NCI-H2196 treated with DMSO at 0.1 percent for 48 hours (cell line): ENCODE data around the gene CYREN.
"Not testable (repeated sequence)": the region's sequence is repeated elsewhere in the genome, so short reads cannot be mapped to it uniquely, and the experiment has no call there.

Experiments used
- DNase-seq: peaks from one replicate; lab custom pipeline; 2025; ENCODE audit not compliant: unreplicated experiment; lab: John Stamatoyannopoulos, UW

Gene CYREN

DNA sequence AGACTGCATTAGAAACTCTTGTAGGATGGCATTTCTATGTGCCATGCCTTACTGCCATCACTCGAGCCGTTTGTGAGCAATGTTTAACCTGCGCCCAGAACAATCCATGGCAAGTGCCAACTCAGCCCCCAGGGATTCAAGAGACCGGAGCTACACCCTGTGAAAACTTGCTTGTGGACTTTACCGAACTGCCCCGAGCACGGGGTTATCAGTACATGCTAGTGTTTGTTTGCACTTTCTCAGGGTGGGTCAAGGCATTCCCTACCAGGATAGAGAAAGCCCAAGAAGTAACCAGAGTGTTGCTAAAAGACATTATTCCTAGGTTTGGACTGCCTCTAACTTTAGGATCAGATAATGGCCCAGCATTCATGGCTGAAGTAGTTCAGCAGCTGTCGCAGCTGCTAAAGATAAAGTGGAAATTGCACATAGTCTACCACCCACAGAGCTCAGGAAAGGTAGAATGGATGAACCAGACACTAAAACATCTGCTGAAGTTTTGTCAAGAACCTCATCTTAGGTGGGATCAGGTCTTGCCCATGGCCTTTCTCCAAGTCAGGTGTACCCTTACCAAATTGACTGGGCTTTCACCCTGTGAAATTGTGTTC lies 8.9 kb upstream of the CYREN start:
- DNase-seq = no peak

DNA sequence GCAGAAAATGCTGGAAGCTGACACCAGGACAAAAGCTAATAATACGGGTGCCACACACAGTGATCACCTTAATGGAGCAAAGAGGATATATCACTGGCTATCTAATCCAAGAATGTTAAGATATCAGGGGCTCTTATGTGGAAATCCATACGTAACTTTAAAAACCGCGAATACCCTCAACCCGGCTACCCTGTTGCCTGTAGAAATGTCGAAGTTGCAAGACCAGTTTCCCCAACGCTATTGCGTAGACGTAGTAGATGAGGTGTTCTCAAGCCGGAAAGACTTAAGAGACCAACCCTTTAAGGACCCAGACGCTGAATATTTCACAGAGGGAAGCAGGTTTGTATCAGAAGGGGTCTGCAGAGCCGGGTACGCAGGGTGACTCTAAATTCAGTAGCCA lies 7.9 kb upstream of the CYREN start:
- DNase-seq = no peak

DNA sequence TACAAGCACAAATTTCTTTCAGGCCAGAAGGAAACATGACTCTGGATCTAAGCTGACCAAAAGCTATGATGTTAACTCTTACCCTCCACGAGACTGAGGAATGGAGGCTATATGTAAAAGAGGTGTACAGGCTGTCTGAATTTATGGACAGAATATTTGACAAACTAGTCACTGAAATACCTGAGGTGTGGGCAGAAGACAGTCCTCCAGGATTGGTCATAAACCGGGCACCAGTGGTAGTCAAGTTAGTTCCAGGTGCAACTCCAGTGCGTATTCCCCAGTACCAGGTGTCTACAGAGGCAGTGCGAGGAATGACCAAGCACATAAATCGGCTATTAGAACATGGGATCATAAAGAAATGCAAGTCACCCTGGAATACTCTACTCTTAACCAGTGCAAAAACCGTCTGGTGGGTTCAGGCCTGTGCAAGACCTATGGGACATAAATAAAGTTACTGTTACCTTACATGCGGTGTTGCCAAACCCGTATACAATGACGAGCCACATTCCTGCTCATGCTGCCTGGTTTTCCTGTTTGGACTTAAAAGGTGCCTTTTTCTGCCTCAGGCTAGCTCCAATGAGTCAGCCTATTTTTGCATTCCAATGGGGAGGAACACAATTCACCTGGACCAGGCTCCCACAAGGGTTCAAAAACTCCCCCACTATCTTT lies 6.7 kb upstream of the CYREN start:
- DNase-seq = no peak

DNA sequence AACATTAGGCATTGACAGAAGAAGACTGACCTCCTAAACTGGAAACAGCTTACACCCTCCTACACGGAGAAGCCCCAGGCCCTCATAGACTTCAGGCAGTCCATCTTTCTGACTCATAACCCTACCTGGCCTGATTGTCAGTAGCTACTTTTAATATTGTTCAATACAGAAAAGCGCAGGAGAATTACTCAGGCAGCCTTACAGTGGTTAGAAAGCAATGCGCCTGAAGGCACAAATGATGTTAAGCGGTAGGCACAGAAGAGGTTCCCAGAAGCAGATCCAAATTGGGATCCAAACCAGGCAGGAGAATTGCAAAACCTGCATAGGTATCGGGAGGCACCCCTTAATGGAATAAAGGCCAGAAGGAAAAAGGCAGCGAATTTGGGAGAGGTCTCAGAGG lies 5.4 kb upstream of the CYREN start:
- no peak for DNase-seq

DNA sequence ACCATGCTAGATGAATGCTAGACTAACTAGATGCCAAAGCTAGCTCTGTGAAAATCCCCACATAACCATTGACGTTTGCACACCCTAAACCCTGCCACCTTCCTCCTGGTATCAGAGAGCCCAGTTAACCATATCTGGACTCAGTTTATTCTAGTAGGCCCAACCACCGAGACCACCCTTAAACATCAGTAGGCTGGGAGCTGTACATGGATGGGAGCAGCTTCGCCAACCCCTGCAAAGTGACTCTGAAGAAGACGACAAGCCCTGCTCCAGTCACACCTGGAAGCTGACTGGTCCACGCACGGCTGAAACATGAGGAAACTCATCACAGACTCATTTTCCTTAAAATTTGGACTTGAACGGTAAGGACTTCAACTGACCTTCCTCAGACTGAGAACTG lies 4.4 kb upstream of the CYREN start:
- no peak for DNase-seq

DNA sequence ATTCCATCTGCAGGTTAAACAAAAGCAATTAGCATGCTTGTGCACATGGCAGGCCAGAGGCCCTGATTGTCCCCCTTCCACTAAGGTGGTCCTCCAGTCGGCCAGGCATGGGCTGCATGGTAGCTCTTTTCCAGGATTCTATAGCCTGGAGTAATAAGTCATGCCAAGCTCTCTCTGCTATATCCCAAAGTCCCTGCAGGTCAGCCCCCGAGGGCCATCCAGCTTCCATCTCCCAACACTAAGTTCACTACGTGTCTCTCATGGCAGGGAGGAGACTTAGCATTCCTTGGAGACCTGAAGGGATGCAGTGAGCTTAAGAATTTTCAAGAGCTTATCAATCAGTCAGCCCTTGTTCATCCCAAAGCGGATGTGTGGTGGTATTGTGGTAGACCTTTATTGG lies 3.4 kb upstream of the CYREN start:
- DNase-seq = not testable (repeated sequence)

DNA sequence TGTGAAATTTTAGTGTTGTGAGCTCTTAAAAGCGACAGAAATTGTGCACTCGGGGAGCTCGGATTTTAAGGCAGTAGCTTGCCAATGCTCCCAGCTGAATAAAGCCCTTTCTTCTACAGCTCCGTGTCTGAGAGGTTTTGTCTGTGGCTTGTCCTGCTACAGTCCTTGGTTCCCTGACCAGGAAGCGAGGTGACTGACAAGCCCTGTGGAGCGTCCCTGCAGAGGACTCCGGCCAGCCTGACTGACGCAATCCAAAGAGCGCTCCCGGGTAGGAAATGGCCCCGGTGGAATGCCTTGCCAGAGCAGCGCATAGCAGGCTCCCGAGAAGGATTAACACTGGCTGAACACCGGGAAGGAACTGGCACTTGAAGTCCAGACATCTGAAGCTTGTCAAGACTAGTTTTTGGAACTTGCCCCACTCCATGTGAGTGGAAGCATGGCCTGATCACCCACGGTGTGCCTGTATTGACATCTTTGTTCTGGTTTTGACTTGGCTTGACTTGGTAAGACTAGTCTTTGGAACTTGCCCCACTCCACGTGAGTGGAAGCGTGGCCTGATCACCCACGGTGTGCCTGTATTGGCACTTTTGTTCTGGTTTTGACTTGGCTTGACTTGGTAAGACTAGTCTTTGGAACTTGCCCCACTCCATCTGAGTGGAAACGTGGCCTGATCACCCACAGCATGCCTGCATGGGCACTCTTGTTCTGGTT lies 1.2 kb upstream of the CYREN start:
- DNase-seq = not testable (repeated sequence)

DNA sequence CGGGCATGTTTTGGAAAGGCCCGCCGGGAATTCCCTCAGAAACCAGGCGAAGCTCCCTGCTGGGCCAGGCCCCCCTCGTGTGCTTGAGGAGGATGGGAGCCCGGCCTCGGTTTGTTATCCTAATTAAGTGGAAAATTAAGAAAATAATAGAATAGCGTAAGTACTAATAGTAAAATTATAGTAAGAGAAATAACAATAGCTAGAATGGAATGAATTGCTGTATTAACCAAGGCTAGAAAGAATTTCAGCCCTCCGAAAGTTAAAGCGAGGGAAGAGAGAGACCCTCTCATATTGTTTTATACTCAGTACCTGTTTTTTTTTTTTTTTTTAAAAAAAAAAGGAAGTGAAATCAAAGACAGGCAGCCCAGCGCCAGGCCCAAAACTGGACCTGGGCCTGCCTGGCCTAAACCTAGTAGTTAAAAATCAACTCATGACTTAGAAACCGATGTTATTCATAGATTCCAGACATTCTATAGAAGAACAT lies 533 bp upstream of the CYREN start:
- DNase-seq = not testable (repeated sequence)

DNA sequence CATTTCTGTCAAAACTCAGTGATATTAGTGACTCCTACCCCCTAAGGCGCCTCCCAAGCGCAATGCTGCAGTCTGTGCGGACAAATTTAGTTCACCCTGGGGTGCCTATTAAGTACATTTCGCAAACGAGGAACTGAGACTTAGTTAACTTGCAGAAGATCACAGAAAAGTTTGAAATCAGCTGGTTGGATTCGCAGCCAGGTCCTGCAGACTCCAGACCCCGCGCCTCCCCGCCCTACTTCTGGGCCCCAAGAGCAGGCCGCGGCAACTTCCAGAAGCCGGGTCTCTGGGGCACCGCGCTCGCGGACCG lies 588 bp downstream of the CYREN start:
- DNase-seq = no peak

DNA sequence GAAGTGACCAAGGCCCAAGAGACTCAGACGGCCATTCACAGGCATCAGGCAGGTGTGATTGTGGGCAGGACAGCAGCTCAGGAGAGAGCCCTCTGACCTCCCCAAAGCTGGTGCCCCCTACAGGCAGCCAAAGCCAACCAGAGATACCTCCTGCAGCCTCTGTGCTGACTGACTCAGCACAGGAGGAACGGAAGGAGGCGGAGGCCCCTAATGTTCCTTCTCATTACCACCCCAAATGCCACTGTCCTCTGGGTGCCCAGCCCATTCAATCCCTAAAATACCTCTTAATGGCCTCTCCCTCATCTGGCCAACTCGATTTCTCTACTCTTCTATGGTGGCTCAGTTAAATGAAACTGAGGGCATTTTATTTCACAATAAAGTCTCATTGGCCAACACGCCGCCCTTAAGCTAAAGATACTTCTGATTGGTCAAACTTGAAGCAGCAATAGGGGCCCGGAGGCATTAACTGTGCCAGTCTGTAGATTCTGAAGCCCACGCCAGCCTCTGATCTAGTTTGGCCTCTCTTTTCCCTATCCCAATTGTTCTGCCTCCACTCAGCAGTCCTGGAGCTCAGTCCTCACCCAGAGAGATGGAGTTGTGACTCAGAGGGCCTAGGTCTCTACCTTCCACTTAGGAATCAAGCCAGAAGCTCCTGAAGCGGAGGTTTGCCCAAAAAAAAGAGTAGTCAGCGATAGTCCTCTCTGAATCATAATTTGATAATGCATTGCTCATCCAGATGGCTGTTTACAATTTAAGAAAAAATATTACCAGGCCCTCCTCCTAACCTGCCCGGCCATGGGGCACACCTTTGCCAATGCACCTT lies 1.2 kb downstream of the CYREN start:
- no peak for DNase-seq

DNA sequence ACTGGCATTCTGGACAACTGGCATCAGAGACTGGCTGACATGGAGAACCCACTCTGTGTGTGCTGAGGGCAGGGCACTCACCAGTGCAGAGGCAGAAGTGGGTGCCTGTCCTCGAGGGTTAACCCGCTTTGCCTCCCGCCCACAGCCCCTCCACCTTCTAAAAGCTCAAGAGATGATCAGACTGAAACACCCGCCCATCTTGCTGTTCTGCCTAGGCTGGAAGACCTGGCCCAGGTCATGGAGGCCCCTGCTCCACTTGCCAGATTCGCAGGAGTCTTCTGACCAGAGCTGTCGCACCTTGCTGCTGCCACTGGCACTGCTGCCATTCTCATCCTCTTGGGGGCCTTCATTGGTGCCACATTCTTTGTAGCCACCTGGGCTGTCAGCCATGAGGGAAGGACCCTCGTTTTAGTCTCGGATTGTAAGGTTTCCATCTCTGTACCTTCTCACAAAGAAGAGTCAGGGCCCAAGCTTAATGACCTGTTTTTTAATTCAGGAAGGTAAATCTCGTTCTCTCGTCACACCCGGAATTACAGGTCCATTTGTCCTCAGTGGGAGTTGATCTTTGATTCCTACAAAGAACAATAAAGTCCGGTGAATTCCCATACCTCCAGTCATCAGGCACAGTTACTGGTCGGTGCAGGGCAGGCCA lies 1.9 kb downstream of the CYREN start:
- no peak for DNase-seq

DNA sequence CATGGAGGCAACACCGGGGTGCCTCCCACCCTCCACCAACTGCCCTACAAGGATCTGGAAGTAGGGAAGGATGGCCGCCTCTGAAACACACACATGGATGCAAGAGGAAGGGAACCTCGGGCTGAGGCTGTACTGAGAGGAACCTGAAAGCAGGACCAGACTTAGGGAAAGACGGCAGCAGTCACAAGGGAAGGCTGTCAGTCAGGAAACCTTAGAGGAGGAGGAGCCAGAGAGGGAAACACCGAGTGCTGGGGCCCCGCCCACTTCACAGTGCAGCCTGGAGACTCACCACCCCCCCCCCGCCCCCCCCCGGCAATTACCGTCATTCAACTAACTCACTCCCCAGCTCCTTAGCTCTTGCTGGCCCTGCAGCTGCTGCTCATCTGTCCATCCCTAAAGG lies 2.5 kb downstream of the CYREN start:
- DNase-seq = no peak

DNA sequence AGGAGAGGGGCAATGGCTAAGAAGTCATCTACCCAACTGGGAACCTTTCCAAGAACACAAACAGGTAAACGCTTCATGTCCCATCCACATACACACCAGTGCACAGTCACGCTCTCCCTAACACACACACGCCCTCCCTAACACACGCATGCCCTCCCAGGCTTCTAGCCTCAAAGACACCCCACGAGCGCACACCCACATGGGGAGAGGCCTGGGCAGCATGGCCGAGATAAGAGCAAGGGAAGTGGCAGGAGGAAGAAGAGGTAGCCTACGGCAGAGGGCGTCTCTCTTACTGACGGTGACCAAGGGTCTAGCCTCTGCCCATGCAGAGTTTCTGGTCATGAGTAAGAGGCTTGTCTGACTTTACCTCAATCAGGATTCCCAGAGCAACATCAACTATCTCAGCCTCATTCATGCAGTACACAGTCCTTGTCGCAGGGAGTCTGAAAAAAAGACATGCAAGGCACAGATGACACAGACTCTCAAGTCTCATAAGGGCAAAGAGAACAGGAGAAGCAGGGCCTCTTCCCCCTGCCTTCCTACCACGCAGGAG lies 3.1 kb downstream of the CYREN start:
- DNase-seq = no peak

DNA sequence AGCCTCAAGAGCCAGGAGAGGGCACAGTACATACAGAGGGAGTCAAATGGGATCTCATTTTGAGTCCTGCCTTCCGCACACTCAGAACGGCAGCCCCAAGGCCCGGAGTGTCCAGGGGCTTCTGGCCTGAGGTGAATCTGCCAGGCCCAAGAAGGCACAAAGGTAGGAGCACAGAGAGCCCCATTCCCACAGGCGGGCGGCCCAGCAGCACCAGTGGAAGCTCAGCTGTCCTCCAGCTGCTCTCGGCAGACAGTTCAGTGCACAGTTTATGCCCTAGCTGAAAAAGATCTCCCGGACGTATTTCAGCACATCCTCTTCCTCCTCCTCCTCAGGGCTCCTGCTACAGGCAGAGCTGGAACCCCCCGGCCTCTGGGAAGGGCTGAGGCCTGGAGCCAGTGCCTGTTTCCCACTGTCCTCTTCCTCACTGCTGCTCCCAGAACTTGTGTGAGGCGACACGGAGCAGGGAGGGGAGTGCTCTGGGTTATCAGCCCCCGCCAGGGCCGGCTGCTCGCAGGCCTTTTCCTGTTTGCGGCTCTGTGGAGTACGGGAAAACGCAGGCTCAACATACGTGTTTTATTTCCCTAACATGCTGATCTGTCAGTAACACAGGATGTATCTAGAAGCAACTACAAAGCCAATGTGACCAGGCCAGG lies 4.0 kb downstream of the CYREN start:
- DNase-seq = no peak

DNA sequence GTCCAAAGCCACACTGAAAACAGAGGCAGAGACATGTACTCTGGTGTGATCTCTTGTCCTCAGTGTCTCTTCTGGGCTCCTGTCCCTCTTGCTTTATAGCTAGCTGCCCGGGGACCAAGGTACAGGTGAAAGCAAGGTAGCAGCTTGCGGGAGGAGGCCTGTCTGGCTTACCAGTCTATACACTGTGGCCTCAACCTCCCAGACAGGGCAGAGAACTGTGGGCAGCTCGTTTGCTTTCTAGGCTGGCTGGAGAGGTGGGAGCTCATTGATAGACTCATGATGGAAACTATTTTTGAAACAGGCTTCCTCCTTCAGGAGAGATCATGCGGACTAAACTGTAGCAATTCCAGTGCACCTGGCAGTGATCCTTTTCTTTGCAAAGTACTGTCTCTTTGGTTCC lies 4.6 kb downstream of the CYREN start:
- DNase-seq = no peak

DNA sequence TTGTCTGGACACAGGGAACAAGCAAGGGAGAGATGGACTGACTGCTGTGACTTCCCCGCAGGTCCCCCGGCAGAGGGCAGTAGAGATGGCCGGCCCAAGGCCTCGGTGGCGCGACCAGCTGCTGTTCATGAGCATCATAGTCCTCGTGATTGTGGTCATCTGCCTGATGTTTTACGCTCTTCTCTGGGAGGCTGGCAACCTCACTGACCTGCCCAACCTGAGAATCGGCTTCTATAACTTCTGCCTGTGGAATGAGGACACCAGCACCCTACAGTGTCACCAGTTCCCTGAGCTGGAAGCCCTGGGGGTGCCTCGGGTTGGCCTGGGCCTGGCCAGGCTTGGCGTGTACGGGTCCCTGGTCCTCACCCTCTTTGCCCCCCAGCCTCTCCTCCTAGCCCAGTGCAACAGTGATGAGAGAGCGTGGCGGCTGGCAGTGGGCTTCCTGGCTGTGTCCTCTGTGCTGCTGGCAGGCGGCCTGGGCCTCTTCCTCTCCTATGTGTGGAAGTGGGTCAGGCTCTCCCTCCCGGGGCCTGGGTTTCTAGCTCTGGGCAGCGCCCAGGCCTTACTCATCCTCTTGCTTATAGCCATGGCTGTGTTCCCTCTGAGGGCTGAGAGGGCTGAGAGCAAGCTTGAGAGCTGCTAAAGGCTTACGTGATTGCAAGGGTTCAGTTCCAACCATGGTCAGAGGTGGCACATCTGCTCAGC lies 6.0 kb downstream of the CYREN start:
- no peak for DNase-seq

DNA sequence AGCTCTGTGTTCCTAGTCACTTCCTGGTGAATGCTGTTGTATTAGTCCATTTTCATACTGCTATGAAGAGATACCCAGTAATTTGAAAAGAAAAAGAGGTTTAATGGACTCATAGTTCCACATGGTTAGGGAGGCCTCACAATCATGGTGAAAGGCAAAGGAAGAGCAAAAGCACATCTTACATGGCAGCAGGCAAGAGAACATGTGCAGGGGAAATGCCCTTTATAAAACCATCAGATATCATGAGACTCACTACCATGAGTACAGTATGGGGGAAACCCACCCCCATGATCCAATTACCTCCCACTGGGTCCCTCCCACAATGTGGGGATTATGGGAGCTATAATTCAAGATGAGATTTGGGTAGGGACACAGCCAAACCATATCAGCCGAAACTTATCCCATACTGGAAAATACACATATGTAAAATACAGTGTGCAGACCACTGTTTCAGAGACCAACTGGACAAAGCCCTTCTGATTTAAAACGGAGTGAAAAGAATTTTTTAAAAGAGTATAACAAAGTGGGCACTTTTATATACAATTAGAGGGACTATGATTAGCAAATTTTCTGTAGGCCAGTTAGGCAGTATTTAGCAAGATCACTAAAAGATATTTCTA lies 8.0 kb downstream of the CYREN start:
- no peak for DNase-seq

DNA sequence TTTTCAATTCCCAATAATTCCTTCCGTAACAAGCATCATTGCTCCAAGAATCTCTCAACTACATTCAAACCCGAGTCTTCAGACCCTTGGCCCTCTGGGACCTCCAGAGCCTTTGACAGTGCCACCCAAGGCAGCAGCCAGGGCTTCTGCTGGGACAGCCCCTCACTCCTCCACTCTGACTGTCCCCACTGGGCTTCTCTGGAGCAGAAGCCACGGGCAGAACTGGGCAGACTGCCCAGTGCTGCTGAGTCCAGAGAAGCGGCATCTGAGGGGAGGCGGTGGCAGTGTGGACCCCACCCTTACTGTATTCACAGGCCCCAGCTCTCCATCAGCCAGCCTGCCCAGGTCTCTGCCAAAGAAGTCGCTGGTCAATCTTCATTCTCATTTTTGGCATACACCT lies 8.8 kb downstream of the CYREN start:
- no peak for DNase-seq
